Tongue (tissue), 2 donors: Measurements from ENCODE around the gene RCAN1. TPM values are rescaled to one million over a fixed set of nuclear protein-coding genes. Genes with fewer than 3 reads are reported as not detected.

ENCODE experiments used
- DNase-seq: peaks from one replicate; pipeline ENCODE4 v3.0.0-alpha.2; 2015
- total RNA-seq: library from RNA; depleted of rRNA; stranded (reverse); fragments of >200 nt; gene quantifications from one replicate; pipeline ENCODE4 v1.2.3, GENCODE V29; 2014

RCAN1 gene
- total RNA-seq, 1 donor from 2014 or later, result 140 TPM

DNA sequence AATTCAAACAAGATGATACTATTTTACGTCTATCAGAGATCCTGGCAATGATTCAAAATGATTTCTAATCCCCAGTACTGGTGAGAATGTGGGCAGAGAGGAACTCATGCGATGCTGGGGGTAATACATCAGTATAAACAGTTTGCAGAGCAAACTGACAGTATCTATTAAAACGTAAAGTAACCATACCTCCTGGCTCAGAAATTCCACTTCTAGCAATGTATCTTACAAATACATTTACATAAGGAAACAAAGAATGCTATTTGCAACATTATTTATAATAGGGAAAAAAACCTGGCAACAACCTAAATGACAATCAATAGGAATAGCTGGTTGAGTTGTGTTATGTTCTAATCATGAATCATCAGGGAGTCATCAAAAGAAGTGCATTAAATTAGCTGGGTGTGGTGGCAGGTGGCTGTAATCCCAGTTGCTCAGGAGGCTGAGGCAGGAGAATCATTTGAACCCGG lies 15.9 kb downstream of the RCAN1 start:
- DNase-seq, result no peak

DNA sequence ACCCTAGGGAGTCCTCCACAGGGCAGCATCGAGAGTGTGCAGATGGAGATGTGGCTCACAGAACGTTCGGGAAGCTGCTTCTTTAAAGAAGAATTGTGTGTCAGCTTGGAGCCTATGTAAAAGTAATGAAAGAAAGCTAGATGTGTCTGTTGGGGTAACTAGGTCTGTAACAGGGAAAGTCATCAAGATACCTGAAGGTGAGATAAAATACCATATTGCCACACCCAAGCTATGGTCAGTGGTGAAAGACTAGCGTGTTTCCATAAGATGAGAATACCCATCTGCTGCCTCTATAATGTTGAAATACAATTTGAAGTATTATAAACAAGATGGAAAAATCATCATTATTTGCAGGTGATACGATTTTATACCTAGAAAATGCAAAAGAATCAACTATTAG lies 17.5 kb downstream of the RCAN1 start:
- DNase-seq, result no peak

DNA sequence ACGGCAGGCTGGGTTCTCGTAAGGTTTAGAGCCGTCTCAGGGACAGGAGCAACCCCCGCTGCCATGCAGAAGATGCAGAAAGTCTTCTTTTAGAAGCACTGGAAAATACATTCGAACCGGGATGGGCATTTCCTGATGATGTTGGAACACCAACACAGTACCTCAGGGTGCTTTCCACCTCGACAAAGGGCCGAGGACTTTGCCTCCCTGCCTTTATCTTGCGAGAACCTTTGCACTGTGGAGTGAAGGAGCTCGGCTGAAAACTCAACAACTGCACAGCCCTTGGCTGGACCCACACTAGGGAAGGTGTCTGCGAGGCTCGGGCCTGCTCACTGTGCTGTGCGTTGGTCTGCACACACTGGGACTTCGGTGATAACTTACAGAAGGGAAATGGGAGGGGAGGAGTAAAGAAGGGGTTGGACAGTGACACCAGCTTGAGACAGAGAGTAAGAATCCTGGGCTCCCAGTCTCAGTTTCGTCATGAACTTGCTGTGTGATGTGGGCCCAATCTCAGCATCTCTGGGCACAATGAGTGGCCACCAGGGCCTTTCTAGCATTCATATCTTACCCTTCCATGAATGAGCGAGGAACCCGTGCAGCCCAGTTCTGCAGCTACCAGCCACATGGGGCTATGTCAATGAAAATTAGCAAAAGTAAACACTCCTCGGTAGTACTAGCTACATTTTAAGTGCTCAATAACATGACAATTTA lies 18.2 kb downstream of the RCAN1 start:
- DNase-seq, result no peak

- DNase-seq, result no peak
These were observed 19.5 kb downstream of the RCAN1 start for GRCh38 chr21:34595457-34595856.

- no peak for DNase-seq
These were observed 20.2 kb downstream of the RCAN1 start for GRCh38 chr21:34594566-34595234.

- DNase-seq, result peak; percentile 9
These were observed 20.9 kb downstream of the RCAN1 start for GRCh38 chr21:34593954-34594531.

DNA sequence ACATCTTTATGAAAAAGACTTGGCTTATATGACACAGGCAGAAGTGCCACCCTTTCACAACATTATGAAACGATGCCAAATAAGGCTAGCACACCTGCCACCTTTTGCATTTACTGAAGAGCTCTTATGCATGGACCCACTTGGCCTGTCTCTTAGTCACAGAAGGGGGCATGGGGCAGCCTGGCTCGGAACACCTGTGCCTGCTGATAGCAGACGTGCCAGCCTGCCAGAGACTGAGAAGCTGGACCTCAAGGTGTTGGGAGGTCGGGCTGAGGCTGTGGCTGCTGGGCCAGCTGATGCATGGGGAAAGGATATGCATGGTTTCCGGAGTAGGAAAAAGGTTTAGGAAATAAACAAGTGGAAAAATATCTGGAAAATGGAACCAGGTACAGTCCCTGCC lies 21.5 kb downstream of the RCAN1 start:
- no peak for DNase-seq

DNA sequence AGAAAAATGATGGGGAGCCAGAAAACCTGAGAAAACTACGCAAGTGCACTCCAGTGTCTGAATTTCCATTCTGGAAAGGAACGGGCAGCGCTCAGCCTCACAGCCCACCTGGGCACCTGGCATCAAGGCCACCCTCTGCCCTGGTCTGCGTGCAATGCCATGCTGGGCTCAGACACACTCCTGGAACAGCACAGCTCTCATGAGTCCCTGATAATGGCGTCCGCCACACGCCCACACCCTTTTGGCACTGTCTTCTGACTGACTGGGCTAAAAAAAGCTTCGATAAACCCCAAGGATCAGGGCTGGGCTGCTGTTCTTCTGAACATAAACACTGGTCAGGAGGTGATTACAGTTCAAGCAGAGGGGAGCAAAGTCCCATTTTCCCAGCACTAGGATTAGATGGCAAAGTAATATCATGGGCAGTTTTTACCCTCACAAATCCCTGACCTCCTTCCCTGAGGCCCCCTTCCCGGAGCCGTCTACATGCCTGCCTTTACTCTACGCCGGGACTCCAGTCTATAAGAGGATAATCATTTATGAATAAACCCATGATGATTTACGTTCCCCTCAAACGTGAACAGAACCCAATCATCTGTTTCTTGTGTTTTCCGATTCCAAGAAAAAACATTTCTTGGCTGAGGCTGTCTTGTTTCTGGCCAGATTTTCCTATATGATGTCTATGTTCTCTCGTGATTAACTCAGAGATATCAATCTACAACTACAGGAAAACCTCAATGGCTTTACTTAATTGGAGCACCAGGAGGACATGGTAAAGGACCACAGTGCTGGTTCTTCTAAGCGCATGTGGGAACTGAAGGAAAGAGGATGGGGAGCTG lies 22.6 kb downstream of the RCAN1 start:
- peak; percentile 65 for DNase-seq

- DNase-seq, result no peak
These were observed 24.4 kb downstream of the RCAN1 start for GRCh38 chr21:34590520-34590919.

DNA sequence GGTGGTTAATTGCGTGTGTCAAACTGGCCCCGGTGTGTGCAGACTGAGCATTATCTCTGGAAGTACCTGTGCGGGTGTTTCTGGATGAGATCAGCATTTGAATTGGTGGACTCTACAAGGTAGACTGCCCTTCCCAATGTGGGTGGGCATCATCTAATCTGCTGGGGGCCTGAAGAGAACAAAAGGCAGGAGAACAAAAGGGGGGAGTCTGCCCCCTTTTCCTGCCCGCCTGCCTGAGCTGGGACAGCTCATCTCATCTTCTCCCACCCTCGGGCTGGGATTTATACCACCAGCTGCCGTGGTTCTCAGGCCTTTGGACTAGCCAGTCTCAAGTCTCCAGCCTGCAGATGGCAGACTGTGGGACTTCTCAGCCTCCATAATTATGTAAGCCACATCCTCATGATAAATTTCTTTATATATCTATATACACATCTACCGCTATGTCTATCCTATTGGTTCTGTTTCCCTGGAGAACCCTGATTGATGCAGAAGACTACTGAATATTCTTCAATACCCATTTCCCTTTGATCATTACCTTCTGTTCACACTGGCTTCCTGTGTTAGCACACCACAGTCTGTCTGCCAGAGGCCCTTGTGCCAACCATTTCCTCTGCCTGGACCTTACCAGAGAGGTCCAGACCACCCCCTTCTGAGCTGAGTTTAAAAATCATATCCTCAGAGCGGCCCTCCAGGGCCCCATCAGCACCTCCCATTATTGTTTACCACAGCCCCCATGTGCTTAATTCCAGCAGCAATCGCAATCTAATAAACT lies 25.2 kb downstream of the RCAN1 start:
- DNase-seq, result no peak

DNA sequence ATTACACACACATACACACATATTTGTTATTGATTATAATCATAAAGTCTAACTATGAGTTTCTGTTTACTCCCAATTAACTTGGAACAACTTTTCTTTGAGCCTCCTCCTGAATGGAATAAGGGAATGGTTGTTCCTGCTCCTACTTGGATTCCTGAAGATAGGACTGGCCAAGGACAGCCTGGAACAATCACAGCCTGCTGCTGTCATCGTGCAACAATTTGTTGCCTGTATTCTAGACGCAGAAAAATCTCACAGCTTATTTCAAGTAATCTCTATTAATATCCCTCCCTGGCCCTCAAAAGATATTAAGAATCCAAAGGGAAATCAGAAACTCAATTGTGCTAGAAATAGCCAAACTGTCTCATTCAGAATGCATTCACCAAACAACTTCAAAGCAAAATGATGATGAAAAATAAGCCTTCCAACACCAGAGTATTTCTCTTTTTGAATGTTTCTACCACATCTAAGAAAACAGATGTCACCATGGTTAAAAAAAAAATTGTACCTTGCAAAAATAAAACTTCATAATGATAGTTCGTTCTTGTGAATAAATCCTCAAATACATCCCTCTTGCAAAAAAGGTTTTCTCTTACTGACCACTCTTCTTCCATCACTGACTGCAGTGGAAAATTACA lies 30.9 kb downstream of the RCAN1 start:
- peak; percentile 7 for DNase-seq

DNA sequence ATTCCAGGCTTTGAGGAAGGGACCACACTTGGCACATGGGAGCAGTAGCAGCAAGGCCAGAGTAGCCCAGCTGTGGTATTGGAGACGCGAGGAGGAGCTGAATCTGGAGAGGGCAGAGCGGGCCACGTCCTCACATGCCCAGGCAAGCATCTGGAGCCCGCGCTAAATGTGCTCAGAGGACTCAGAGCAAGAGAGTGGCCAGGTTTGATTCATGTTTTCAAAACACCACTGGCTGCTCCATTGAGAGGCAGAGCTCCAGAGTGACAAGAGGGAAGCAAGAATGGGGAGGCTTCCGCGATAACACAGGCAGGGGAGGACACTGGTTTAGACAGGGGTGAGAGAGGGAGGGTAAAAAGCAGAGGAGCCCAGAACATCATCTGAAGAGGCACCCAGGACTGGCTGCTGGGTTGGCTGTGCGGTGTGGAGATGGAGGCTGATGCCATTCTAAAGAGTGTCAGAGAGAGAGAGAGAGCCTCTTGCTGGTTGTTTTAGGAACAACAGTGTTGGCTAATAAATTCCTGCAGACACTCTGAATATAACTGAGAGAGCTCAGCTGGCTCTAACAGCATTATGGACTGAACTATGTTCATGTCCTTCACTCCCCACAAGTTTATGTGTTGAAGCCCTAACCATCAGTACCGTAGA lies 32.3 kb downstream of the RCAN1 start:
- peak; percentile 37 for DNase-seq

GRCh38 chr21:34580181-34580700 lies 34.7 kb downstream of the RCAN1 start:
- peak; percentile 40 for DNase-seq

DNA sequence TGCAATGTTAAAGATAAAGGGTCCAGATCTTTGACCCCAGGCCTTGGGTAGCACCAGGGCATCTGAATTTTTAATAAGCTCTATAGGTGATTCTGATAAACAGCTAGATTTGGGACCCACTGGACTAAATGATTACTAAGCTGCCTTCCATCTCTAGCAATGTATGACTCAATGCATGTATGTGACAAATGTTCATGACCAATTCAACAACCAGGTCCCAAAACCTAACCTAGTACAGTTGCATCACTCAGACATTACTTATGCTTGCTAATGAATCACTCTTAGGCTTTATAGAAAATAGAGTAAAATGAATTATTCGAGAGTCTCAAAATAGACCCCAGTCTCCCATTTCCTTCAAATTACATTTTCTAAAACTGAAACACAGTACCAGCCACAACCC lies 35.5 kb downstream of the RCAN1 start:
- DNase-seq, result no peak

DNA sequence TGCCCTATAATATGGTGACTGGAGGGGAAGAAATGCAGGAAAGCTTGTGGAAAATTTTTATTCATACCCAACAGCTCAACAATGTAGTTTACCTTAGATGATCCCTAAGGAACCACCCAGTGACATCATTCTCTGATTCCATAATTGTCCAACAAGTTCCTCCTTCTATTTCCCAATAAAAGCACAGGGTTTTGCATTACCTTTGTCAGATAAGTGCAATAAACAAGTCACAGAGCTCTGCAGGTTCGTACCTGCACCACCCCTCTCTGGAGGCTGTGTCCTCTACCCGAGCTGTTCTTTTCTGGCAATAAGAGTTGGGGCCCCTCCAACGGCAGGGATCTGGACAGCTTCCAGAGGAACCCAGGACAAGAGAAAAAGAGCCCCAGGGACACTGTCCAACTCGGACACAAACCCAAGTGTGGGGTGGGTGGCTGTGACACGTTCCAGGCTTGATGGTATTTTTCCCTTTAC lies 38.8 kb downstream of the RCAN1 start:
- DNase-seq, result no peak

GRCh38 chr21:34574601-34575529 lies 40.0 kb downstream of the RCAN1 start:
- peak; percentile 81 for DNase-seq

DNA sequence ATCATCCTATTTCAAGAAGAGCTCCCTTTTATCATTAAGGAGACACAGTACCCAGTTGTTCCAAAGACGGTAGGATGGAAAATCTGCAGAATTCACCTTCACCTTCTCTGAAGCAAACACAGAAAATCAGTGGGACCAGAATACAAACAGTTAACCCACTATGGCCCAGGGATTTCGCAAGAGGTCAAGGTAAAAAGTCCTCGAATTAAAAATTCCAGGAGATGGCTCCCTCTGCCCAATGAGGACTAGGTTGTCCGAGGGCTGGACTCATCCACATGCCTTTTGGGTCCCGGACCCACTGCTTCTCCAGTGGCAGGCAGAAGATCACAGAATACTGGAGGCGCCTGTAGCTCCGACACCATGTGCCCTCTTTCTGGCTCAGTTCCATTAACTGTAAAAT lies 42.9 kb downstream of the RCAN1 start:
- no peak for DNase-seq

DNA sequence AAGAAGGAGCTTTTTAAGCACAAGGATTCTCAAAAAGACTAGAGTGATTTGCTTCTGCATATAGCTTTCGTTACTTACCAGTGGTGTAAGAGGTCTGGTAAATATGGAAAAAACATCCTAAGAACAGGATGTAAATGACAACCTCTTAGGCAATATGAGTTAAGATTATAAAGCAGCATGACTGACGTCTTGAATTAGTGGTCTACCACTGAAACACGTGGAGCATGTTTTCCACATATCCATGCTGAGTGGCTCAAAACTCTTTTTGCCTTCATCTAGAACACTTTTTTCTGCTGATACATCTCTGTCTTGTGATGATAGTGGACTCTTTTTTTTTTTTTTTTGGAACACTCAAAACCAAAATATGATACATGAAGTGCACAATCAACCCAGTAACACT lies 44.6 kb downstream of the RCAN1 start:
- DNase-seq, result no peak

- DNase-seq, result no peak
These were observed 45.4 kb downstream of the RCAN1 start for GRCh38 chr21:34569381-34569979.
